ENCODE measurements around the gene SFMBT2.
"Not testable (repeated sequence)": the region's sequence is repeated elsewhere in the genome, so short reads cannot be mapped to it uniquely, and the experiment has no call there.

SFMBT2 gene

GRCh38 chr10:7329219-7329618 is 81.6 kb downstream of the SFMBT2 start:
- DNase-seq (ENCODE audit: low read depth in 2 of 2, low spot score in 1 of 2) = no peak

GRCh38 chr10:7327885-7328284 is 82.9 kb downstream of the SFMBT2 start:
- DNase-seq (ENCODE audit: low read depth in 2 of 2, low spot score in 1 of 2) = no peak

- no peak for DNase-seq (ENCODE audit: low read depth in 2 of 2, low spot score in 1 of 2)
Measured at GRCh38 chr10:7322623-7323022, 88.2 kb downstream of the SFMBT2 start.

- no peak for DNase-seq (ENCODE audit: low read depth in 2 of 2, low spot score in 1 of 2)
Measured at GRCh38 chr10:7320072-7320471, 90.8 kb downstream of the SFMBT2 start.

- no peak for DNase-seq (ENCODE audit: low read depth in 2 of 2, low spot score in 1 of 2)
Measured at GRCh38 chr10:7319632-7320031, 91.2 kb downstream of the SFMBT2 start.

- DNase-seq (ENCODE audit: low read depth in 2 of 2, low spot score in 1 of 2) = no peak
Measured at GRCh38 chr10:7318836-7319235, 92.0 kb downstream of the SFMBT2 start.

- no peak for DNase-seq (ENCODE audit: low read depth in 2 of 2, low spot score in 1 of 2)
Measured at GRCh38 chr10:7317786-7318446, 92.9 kb downstream of the SFMBT2 start.

GRCh38 chr10:7316839-7317238 is 94.0 kb downstream of the SFMBT2 start:
- no peak for DNase-seq (ENCODE audit: low read depth in 2 of 2, low spot score in 1 of 2)

GRCh38 chr10:7315906-7316305 is 94.9 kb downstream of the SFMBT2 start:
- DNase-seq (ENCODE audit: low read depth in 2 of 2, low spot score in 1 of 2) = no peak

GRCh38 chr10:7314170-7314569 is 96.7 kb downstream of the SFMBT2 start:
- DNase-seq (ENCODE audit: low read depth in 2 of 2, low spot score in 1 of 2) = no peak

GRCh38 chr10:7312488-7312857 is 98.4 kb downstream of the SFMBT2 start:
- DNase-seq (ENCODE audit: low read depth in 2 of 2, low spot score in 1 of 2) = no peak

- not testable (repeated sequence) for DNase-seq (ENCODE audit: low read depth in 2 of 2, low spot score in 1 of 2)
Measured at GRCh38 chr10:7311850-7312487, 98.9 kb downstream of the SFMBT2 start.

GRCh38 chr10:7311218-7311849 is 99.5 kb downstream of the SFMBT2 start:
- DNase-seq (ENCODE audit: low read depth in 2 of 2, low spot score in 1 of 2) = no peak

- DNase-seq (ENCODE audit: low read depth in 2 of 2, low spot score in 1 of 2) = no peak
Measured at GRCh38 chr10:7310076-7310475, 100.8 kb downstream of the SFMBT2 start.

GRCh38 chr10:7308826-7309225 is 102.0 kb downstream of the SFMBT2 start:
- DNase-seq (ENCODE audit: low read depth in 2 of 2, low spot score in 1 of 2) = no peak

- no peak for DNase-seq (ENCODE audit: low read depth in 2 of 2, low spot score in 1 of 2)
Measured at GRCh38 chr10:7306616-7307015, 104.2 kb downstream of the SFMBT2 start.

- DNase-seq (ENCODE audit: low read depth in 2 of 2, low spot score in 1 of 2) = no peak
Measured at GRCh38 chr10:7306147-7306546, 104.7 kb downstream of the SFMBT2 start.

GRCh38 chr10:7305053-7305452 is 105.8 kb downstream of the SFMBT2 start:
- DNase-seq (ENCODE audit: low read depth in 2 of 2, low spot score in 1 of 2) = no peak

GRCh38 chr10:7304110-7304509 is 106.7 kb downstream of the SFMBT2 start:
- no peak for DNase-seq (ENCODE audit: low read depth in 2 of 2, low spot score in 1 of 2)

- DNase-seq (ENCODE audit: low read depth in 2 of 2, low spot score in 1 of 2) = no peak
Measured at GRCh38 chr10:7302930-7303557, 107.8 kb downstream of the SFMBT2 start.

GRCh38 chr10:7302392-7302906 is 108.4 kb downstream of the SFMBT2 start:
- DNase-seq (ENCODE audit: low read depth in 2 of 2, low spot score in 1 of 2) = no peak

All from stimulated activated CD8-positive, alpha-beta memory T cell treated with anti-CD3 and anti-CD28 coated beads, Interleukin-4, amount 100 ng/mL, for 4 hours (primary cell).